Breast epithelium (tissue), 3 donors: ENCODE measurements around the gene SLC6A9.

Experiments
- POLR2AphosphoS5 ChIP-seq, 3 donors: sonication (generic); formaldehyde crosslinking; IDR thresholded peaks; one replicate each; pipeline ENCODE4 v1.6.1; 2017; ENCODE audit warnings: antibody characterized with exemption in 3 of 3
- TF ChIP-seq, protein P1 (sequence below), 3 donors: fragments of 450-650 bp; IDR thresholded peaks; one replicate each; pipeline ENCODE4 v1.5.1; 2016 to 2017; ENCODE audit warnings: antibody characterized with exemption in 3 of 3, mild to moderate bottlenecking in 3 of 3, moderate library complexity in 3 of 3

DNA sequence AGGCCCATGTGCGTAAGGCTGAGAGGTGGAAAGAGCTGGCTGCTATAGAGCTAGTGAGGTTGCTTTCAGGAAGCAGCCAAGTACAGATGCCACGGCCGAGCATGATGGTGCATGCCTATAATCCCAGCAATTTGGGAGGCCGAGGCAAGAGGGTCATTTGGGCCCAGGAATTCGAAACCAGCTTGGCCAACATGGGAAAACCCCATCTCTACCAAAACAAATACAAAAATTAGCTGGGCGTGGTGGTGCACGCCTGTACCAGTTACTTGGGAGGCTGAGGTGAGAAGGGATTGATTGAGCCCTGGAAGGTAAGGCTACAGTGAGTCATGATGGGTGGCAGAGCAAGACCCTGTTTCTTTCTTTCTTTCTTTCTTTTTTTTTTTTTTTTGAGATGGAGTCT lies 37.2 kb downstream of the SLC6A9 start:
- TF ChIP-seq, protein P1, sequence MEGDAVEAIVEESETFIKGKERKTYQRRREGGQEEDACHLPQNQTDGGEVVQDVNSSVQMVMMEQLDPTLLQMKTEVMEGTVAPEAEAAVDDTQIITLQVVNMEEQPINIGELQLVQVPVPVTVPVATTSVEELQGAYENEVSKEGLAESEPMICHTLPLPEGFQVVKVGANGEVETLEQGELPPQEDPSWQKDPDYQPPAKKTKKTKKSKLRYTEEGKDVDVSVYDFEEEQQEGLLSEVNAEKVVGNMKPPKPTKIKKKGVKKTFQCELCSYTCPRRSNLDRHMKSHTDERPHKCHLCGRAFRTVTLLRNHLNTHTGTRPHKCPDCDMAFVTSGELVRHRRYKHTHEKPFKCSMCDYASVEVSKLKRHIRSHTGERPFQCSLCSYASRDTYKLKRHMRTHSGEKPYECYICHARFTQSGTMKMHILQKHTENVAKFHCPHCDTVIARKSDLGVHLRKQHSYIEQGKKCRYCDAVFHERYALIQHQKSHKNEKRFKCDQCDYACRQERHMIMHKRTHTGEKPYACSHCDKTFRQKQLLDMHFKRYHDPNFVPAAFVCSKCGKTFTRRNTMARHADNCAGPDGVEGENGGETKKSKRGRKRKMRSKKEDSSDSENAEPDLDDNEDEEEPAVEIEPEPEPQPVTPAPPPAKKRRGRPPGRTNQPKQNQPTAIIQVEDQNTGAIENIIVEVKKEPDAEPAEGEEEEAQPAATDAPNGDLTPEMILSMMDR (IDR thresholded peaks at IDR 0.05) = no peak
- no peak for TF ChIP-seq POLR2AphosphoS5 (IDR thresholded peaks at IDR 0.05)
